Measurements from ENCODE around the gene ACAD11. TPM values are rescaled to one million over a fixed set of nuclear protein-coding genes. Genes with fewer than 3 reads are reported as not detected.
A peak's percentile ranks its signal among the peaks of the same experiment; 100 is the strongest.

ACAD11 gene
- total RNA-seq, 1 donor from 2014 or later = 26.5 TPM

DNA sequence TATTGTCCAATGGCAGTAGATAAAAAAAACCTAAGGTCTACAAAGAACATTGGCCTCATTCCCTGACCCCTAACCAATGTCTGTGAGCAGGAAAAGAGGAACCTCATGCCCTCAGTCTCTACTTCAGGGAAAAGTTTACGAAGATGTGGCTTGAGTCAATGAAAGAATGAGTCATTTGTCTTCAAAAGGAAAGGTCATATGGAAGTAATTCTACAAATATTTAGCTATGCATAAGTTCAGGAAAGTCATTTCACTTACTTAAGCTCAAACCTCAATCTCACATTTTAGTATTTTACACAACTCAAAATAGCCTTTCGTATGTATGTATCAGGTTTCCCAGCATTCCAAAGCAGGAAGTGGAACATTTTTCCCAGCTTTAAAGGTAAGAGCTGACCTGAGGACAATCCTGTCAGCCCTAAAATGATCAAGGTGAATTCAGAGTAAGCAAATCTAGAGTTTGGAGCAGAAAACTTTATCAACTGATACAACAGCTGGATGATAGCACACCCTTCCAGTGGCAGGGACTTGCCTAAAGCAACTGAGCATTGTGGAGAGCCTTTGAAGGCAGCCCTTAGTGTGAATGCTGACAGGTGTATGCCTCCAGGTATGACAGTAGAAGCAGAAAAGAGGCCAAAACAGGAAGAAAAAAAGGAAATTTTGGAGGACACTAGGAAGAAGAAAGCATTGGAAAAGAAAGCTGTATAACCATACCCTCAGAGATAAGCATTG lies 116.4 kb downstream of the ACAD11 start:
- TF ChIP-seq POLR2A (IDR thresholded peaks at IDR 0.05) = no peak
- TF ChIP-seq, protein P1, sequence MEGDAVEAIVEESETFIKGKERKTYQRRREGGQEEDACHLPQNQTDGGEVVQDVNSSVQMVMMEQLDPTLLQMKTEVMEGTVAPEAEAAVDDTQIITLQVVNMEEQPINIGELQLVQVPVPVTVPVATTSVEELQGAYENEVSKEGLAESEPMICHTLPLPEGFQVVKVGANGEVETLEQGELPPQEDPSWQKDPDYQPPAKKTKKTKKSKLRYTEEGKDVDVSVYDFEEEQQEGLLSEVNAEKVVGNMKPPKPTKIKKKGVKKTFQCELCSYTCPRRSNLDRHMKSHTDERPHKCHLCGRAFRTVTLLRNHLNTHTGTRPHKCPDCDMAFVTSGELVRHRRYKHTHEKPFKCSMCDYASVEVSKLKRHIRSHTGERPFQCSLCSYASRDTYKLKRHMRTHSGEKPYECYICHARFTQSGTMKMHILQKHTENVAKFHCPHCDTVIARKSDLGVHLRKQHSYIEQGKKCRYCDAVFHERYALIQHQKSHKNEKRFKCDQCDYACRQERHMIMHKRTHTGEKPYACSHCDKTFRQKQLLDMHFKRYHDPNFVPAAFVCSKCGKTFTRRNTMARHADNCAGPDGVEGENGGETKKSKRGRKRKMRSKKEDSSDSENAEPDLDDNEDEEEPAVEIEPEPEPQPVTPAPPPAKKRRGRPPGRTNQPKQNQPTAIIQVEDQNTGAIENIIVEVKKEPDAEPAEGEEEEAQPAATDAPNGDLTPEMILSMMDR (IDR thresholded peaks at IDR 0.05) = no peak
- no peak for TF ChIP-seq POLR2AphosphoS5 (IDR thresholded peaks at IDR 0.05; ENCODE audit: insufficient read depth in 1 of 2, low read depth in 1 of 2)
- H3K27me3 ChIP-seq = no peaks in the 10 kb centered on the region

DNA sequence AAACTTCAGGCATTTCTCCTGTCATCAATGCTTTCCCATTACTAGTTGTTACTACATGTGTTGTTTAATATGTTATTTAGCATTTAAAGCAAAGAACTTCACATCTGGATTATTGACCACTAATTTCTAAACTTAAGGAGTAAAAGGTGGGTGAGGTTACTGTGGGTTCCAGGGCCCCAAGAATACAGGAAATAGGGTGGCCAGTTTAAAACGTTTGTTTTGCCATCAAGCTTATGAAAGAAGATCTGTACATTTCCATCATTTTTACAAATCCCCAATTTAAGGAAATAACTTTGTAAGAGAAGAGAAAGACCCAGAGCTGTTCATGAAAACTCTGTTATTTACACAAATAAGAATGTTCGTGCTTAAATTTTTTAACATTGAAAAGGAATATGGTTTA lies 117.0 kb downstream of the ACAD11 start:
- no peak overlapping the region for H3K4me3 ChIP-seq
- DNase-seq (ENCODE audit: extremely low spot score in 2 of 2) = no peak
- no peaks in the 10 kb centered on the region for H3K9me3 ChIP-seq
- no peaks in the 10 kb centered on the region for H3K27me3 ChIP-seq
- peaks cover 13% of the 10 kb centered on the region for H3K4me1 ChIP-seq
- TF ChIP-seq POLR2A (IDR thresholded peaks at IDR 0.05) = no peak
- TF ChIP-seq, protein P1 (IDR thresholded peaks at IDR 0.05) = no peak
- no peak for TF ChIP-seq POLR2AphosphoS5 (IDR thresholded peaks at IDR 0.05; ENCODE audit: insufficient read depth in 1 of 2, low read depth in 1 of 2)
- H3K27ac ChIP-seq = peak overlapping the region; percentile 4
- peaks cover 0 to 34% of the 10 kb centered on the region in 2 donors for H3K36me3 ChIP-seq
- intact Hi-C loops (cut with DNase I) = no loop called here

More for the DNA sequence above, 116.4 kb downstream of the ACAD11 start:
- Histone ChIP-seq H3K4me1 (peaks cover 13% of the 10 kb centered on the region), H3K36me3 (peaks cover 0 to 29% of the 10 kb centered on the region in 2 donors), H3K9me3 (no peaks in the 10 kb centered on the region), H3K27ac (peak overlapping the region; percentile 4), H3K4me3 (no peak overlapping the region)
- DNase-seq (ENCODE audit: extremely low spot score in 2 of 2) = no peak
- intact Hi-C loops (cut with DNase I) = no loop called here

DNA sequence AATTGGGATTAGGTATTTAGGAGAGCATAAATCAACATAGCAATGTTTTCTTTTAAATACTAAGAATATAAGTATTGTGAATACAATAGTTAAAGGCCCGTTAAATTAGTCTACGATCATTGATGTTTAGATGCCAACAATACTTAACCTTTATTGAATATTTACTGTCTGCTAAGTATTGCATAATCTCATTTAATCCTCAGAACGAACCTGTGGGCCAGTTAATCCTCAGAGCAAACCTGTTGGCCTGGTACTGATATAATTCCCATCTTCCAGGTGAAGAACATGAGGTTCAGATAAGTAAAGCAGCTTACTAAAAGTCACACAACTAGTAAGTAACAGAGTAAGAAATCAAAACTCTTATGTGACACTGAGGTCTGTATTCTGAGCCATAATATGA lies 119.9 kb downstream of the ACAD11 start:
- Histone ChIP-seq H3K27ac (no peak overlapping the region), H3K9me3 (no peaks in the 10 kb centered on the region), H3K4me3 (no peak overlapping the region), H3K36me3 (peaks cover 0 to 34% of the 10 kb centered on the region in 2 donors), H3K4me1 (peaks cover 13% of the 10 kb centered on the region), H3K27me3 (no peaks in the 10 kb centered on the region)
- TF ChIP-seq, protein P1 (IDR thresholded peaks at IDR 0.05) = no peak
- TF ChIP-seq POLR2A (IDR thresholded peaks at IDR 0.05) (no peak), POLR2AphosphoS5 (IDR thresholded peaks at IDR 0.05; ENCODE audit: insufficient read depth in 1 of 2, low read depth in 1 of 2) (peak in 1 of 2 donors; percentile 53)
- no peak for DNase-seq (ENCODE audit: extremely low spot score in 2 of 2)
- intact Hi-C loops (cut with DNase I) = loop anchor here (5.0 kb wide), 1 partner anchor 103 kb away; no protein-coding TSS in a partner anchor

DNA sequence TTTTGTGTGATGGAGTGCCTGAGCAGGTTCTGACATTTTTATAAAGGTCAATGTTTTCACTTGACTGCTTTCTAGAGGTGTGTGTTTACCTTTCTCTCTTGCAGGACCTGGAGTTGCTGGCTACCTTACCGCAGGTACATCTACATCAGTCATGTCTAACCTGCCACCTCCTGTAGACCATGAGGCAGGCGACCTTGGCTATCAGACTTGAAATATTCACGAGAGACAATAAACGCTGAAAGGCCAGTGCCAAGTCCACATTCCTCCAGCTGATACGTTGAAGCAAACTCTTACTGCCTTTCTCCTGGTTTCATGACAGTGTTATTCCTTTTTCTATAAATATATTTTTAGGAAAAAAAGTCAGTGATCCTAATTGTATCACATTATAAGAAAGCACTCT lies 121.5 kb downstream of the ACAD11 start:
- no peak overlapping the region for H3K4me3 ChIP-seq
- H3K4me1 ChIP-seq = peaks cover 8% of the 10 kb centered on the region
- no peaks in the 10 kb centered on the region for H3K9me3 ChIP-seq
- peaks cover 0 to 34% of the 10 kb centered on the region in 2 donors for H3K36me3 ChIP-seq
- DNase-seq (ENCODE audit: extremely low spot score in 2 of 2) = no peak
- no peak for TF ChIP-seq POLR2AphosphoS5 (IDR thresholded peaks at IDR 0.05; ENCODE audit: insufficient read depth in 1 of 2, low read depth in 1 of 2)
- no peaks in the 10 kb centered on the region for H3K27me3 ChIP-seq
- intact Hi-C loops (cut with DNase I) = loop anchor here (5.0 kb wide), 1 partner anchor 104 kb away; no protein-coding TSS in a partner anchor
- H3K27ac ChIP-seq = no peak overlapping the region

DNA sequence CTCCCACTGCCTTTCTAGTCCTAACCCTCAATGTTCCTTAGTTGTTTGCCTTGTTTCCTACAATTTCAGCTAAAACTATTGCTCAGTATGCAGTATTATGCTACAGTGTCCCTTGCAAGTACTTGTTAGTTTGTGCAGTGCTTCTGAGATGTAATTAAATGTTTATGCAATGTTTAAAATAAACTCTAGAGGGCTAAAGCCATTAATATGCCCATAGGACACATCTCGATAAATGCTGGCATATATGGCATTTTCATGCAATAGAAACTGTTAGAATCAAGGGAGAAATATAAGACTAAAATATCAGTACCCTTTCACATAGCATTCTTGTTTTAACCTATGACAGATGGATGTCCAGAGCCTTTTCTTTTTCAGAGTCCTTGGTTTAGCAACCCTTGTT lies 122.3 kb downstream of the ACAD11 start:
- Histone ChIP-seq H3K4me3 (no peak overlapping the region), H3K27me3 (no peaks in the 10 kb centered on the region), H3K36me3 (peaks cover 0 to 34% of the 10 kb centered on the region in 2 donors), H3K4me1 (no peaks in the 10 kb centered on the region), H3K27ac (no peak overlapping the region), H3K9me3 (no peaks in the 10 kb centered on the region)
- DNase-seq (ENCODE audit: extremely low spot score in 2 of 2) = no peak
- TF ChIP-seq POLR2AphosphoS5 (IDR thresholded peaks at IDR 0.05; ENCODE audit: insufficient read depth in 1 of 2, low read depth in 1 of 2) (no peak), POLR2A (IDR thresholded peaks at IDR 0.05) (no peak)
- TF ChIP-seq, protein P1 (IDR thresholded peaks at IDR 0.05) = no peak
- intact Hi-C loops (cut with DNase I) = loop anchor here (5.0 kb wide), 1 partner anchor 105 kb away; no protein-coding TSS in a partner anchor
